BE2C (cell line): ENCODE measurements around the gene LY6G5B.

Experiments used
- DNase-seq: peaks from one replicate; pipeline ENCODE4 v3.0.0-alpha.2; 2020
- H3K27me3 ChIP-seq: fragments of 250-450 bp; sonication (Bioruptor Pico); 2 replicates; pipeline ENCODE4 v1.5.1; 2020; ENCODE audit warnings: mild to moderate bottlenecking
- H3K36me3 ChIP-seq: fragments of 250-450 bp; sonication (Bioruptor Pico); 2 replicates; pipeline ENCODE4 v1.5.1; 2020; ENCODE audit warnings: mild to moderate bottlenecking
- H3K4me1 ChIP-seq: fragments of 250-450 bp; sonication (Bioruptor Pico); 2 replicates; pipeline ENCODE4 v1.5.1; 2020
- H3K4me3 ChIP-seq: 2 replicates; pipeline ENCODE4 v1.5.1; 2011; ENCODE audit warnings: low read depth, low read length
- H3K9me3 ChIP-seq: fragments of 250-450 bp; sonication (Bioruptor Pico); 2 replicates; pipeline ENCODE4 v1.5.1; 2020
- TF ChIP-seq, protein P1 (sequence below): IDR thresholded peaks from 2 replicates; pipeline ENCODE4 v1.5.1; 2012; ENCODE audit warnings: mild to moderate bottlenecking, low read depth, low read length

Gene LY6G5B

DNA sequence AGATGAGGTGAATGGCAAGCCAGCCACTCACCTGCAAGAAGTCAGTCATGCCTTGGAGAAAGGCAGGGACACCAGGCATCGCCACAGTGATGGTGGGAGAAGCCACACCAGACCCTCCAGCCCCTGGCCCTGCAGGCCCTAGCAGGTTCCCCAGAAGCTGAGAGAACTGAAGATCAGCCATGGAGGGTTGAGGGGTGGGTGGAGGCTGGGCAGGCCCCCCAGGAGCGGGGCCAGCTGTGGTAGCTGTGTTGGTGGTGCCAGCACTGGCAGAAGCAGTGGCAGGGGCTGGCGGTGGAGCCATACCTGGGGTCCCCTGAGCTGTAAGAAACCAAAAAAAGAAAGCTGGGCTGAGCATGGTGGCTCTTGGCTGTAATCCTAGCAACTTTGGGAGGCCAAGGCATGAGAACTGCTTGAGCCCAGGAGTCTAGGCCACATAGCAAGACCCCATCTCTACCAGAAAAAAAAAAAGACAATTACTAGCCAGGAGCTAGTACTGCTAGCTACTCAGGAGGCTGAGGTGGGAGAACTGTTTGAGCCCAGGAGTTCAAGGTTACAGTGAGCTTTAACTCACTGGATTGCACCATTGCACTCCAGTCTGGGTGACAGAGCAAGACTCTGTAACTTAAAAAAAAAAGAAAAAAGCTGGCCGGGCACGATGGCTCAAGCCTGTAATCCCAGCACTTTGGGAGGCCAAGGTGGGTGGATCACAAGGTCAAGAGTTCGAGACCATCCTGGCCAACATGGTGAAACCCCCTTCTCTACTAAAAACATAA is 26.8 kb upstream of the LY6G5B start:
- no peaks in the 10 kb centered on the region for H3K9me3 ChIP-seq
- no peak overlapping the region for H3K4me3 ChIP-seq
- no peak for DNase-seq
- H3K36me3 ChIP-seq = peaks cover 83% of the 10 kb centered on the region
- no peaks in the 10 kb centered on the region for H3K27me3 ChIP-seq
- TF ChIP-seq, protein P1, sequence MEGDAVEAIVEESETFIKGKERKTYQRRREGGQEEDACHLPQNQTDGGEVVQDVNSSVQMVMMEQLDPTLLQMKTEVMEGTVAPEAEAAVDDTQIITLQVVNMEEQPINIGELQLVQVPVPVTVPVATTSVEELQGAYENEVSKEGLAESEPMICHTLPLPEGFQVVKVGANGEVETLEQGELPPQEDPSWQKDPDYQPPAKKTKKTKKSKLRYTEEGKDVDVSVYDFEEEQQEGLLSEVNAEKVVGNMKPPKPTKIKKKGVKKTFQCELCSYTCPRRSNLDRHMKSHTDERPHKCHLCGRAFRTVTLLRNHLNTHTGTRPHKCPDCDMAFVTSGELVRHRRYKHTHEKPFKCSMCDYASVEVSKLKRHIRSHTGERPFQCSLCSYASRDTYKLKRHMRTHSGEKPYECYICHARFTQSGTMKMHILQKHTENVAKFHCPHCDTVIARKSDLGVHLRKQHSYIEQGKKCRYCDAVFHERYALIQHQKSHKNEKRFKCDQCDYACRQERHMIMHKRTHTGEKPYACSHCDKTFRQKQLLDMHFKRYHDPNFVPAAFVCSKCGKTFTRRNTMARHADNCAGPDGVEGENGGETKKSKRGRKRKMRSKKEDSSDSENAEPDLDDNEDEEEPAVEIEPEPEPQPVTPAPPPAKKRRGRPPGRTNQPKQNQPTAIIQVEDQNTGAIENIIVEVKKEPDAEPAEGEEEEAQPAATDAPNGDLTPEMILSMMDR = no peak
- no peaks in the 10 kb centered on the region for H3K4me1 ChIP-seq

DNA sequence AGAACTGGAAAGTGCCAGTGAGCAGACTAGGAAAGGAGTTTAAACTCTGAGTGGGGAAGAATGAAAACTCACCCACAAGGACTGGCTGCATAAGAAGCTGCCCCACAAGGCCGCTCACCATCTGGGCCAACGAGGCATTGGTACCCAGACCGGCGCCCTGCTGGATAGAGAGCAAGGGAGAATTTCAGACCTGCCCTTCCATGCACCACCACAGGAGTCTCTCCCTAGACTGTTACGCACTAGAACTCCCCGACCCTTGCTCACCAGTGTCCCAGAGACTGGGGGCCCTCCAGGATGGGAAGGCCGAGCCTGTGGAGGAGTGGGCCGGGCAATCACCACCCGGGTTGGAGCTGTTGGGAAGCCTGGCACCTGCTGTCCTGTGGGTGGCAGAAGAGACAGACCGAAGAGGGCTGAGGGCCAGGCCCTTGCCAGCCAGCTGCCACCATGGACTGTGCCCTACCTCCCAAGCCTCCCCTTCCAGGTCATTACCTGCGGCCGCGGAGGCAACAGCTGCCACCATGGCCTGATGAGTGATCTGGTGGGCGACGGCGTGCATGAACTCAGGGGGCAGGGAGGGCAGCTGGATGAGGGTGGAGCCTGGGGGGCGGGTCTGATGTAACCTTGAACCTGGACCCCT is 25.8 kb upstream of the LY6G5B start:
- H3K4me3 ChIP-seq = no peak overlapping the region
- no peaks in the 10 kb centered on the region for H3K27me3 ChIP-seq
- H3K9me3 ChIP-seq = no peaks in the 10 kb centered on the region
- no peaks in the 10 kb centered on the region for H3K4me1 ChIP-seq
- peaks cover 83% of the 10 kb centered on the region for H3K36me3 ChIP-seq
- TF ChIP-seq, protein P1 = no peak
- DNase-seq = no peak

DNA sequence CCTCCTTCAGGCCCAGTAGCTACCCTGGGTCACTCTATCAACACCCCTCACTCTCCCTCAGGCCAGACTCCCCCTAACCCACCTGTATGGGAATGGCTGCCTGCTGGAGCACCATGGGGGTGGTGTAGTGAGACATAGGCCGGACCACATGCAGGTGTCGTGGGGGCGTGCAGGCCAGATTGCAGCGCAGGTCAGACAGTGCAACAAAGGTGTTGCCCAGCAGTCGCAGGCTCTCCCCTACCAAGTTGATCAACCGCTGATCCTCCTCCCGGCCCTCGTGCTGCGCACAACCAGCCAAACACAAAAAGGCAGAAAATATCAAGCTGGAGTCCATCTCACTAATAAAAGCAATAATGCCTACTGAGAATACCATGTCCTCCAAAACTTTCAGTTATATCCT is 24.5 kb upstream of the LY6G5B start:
- DNase-seq = no peak
- H3K4me3 ChIP-seq = no peak overlapping the region
- H3K4me1 ChIP-seq = no peaks in the 10 kb centered on the region
- H3K36me3 ChIP-seq = peaks cover 78% of the 10 kb centered on the region
- no peaks in the 10 kb centered on the region for H3K9me3 ChIP-seq
- no peaks in the 10 kb centered on the region for H3K27me3 ChIP-seq
- TF ChIP-seq, protein P1 = no peak

DNA sequence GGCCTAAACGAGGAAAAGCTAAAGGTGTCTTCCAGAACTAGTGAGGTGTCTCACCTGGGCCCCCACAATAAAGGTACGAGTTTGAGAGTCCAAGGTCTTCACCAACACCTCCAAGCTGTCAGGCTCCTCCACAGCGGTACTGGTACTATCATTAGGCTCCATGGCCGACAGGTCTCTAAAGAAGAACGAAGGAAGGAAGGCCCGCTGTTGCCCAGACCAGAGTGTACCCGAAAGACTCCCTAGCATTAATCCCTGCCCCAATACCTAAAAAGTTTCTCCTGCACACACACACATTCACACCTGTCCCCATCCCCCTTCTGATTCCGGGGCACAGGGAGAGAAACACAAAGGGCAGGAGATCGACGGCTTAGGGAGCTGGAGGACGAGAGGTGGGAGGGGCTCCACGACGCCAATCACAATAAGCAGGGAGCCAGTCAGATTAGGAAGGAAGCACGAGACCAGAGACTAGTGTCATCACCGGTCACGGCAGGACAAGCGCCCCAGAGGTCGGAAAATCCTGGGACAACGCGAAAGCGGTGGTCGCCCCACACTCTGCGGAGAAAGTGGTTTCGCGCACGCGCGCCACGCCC is 18.1 kb upstream of the LY6G5B start:
- Histone ChIP-seq H3K36me3 (peaks cover 35% of the 10 kb centered on the region), H3K27me3 (no peaks in the 10 kb centered on the region)

DNA sequence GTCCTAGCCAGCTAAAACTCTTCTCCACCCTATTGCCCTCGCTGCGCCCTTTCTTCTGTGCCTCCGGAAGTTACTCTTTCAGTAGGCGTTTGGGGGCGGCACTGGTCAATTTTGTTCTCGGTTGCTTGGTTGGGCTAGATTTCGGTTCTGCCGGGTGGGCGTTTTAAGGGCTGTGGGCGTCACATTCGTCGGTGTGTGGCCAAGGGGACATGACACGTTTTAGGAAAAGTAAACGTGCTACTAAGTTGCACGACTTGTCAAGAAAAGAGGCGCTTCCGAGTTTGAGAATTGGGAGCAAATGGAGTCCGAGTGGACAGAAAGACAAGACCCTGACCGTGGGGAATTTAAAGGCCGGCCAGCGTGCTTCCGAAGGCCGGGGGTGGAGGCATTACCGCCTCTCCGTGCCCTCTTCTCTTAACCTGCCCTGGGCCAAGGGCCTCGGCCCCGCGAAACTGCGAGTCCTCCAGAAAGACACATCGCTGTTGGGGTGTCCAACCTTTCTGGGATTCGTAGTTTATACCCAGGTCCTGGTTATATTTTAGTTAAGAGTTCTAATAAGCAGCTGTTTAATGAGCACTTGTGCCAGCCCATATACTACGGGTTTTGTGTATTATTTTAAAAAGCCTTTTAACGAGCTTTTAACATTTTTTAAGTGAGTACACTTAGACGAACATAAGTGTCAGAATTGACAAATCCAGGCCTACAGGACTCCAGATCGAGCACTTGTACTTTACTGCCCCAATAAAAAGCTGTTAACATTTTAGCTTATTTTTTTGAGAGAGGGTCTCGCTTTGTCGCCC is 16.7 kb upstream of the LY6G5B start:
- no peaks in the 10 kb centered on the region for H3K27me3 ChIP-seq
- peak; percentile 90 for DNase-seq
- H3K4me1 ChIP-seq = no peaks in the 10 kb centered on the region
- H3K4me3 ChIP-seq = peak overlapping the region; percentile 84
- H3K9me3 ChIP-seq = no peaks in the 10 kb centered on the region
- H3K36me3 ChIP-seq = peaks cover 22% of the 10 kb centered on the region
- TF ChIP-seq, protein P1 = no peak

More for the DNA sequence above, 18.1 kb upstream of the LY6G5B start:
- H3K4me3 ChIP-seq = peak overlapping the region; percentile 84
- TF ChIP-seq, protein P1 = no peak
- no peak for DNase-seq
- H3K9me3 ChIP-seq = no peaks in the 10 kb centered on the region
- H3K4me1 ChIP-seq = no peaks in the 10 kb centered on the region
